MM.1S (cell line): ENCODE data around the gene EIF5B.
"Not testable (repeated sequence)": the region's sequence is repeated elsewhere in the genome, so short reads cannot be mapped to it uniquely, and the experiment has no call there.

Experiments used
- CTCF ChIP-seq: fragments of 300-600 bp; sonication (generic); IDR thresholded peaks from 2 replicates; pipeline ENCODE4 v1.5.1; 2016; ENCODE audit warnings: antibody characterized with exemption, low read length, mixed read lengths
- EZH2 ChIP-seq: fragments of 300-600 bp; sonication (generic); optimal IDR thresholded peaks from 2 replicates; pipeline ENCODE3; 2017; ENCODE audit warnings: low read depth, mild to moderate bottlenecking, antibody characterized with exemption, low read length, mixed read lengths
- EZH2phosphoT487 ChIP-seq: fragments of 300-600 bp; sonication (generic); IDR thresholded peaks from 2 replicates; pipeline ENCODE4 v1.6.1; 2018; ENCODE audit warnings: antibody characterized with exemption, low read length

- TF ChIP-seq CTCF, EZH2phosphoT487, EZH2: not testable (repeated sequence)
Measured at GRCh38 chr2:99301097-99301496, 36.1 kb upstream of the EIF5B start, which contains the start of gene LYG1.
